ENCODE data around the gene TRIM2.
"Not testable (repeated sequence)": the region's sequence is repeated elsewhere in the genome, so short reads cannot be mapped to it uniquely, and the experiment has no call there.

The TRIM2 gene

GRCh38 chr4:153204247-153204671 is at the start of gene TRIM2:
TSS of gene TRIM2 (plus strand) at chr4:153204443. CDS start at chr4:153204531, 88 bp downstream.
- peak; percentile 83 for DNase-seq

GRCh38 chr4:153155686-153156085 is 48.6 kb upstream of the TRIM2 start:
- DNase-seq, result no peak

DNA sequence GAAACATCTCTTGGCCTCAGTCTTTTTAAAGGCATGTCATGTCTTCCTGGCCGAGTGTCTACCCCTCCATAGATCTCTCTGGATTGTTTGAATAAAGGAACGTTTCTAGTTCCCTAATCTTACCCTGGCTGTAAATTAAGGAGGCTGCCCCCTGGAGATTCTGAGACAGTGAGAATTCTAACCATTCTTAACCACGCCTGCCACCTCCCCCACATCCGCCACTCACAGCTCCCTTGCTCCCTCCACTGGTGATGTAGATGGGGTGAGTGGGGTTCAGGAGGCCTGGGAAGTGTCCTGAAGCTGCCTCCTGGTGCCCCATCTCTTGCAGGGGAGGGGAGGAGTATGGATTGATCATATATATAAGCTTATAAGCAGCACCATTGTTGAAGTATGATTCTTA is 48.0 kb upstream of the TRIM2 start:
- no peak for DNase-seq

DNA sequence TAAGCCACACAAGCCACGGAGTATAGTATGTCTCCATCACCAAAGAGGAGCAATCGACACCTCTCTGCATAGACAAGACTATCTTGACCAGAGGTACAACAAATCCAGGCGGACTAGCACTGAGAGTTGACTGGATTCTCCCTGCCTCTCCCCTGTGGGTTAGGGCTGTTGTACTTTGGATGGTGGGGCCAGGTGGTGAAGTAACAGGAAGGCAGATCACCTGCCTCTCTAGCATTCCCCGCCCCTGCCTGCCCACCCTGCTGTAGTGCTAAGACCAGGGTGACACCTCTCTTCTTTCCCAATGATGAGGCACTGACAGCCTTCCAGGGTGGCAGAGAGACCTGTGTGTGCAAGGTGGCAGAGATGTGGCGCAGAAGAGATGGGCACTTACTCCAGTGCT is 47.5 kb upstream of the TRIM2 start:
- no peak for DNase-seq

GRCh38 chr4:153159016-153159415 is 45.2 kb upstream of the TRIM2 start:
- no peak for DNase-seq

DNA sequence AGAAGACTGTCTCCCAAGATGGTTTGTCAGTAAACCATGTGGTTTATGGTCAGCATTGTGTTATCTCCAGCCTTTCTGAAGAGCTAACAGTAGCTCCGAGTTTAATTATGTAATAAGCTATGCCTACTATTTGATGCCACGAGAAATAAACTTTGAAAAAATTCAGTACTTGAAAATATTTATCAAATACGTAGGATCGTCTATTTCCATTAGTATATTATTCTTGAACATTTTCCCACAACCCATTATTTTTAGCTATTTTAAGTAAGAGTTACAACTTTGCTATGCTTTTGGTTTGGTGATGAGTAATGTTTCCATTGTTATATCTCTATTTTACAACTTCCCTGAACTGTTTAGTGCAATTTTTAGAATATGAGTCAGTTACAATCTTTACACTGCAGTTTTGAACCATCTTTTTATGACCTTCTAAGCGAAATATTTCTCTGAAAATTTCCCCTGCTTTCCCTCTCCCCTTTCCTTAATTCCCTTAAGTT is 44.5 kb upstream of the TRIM2 start:
- no peak for DNase-seq

DNA sequence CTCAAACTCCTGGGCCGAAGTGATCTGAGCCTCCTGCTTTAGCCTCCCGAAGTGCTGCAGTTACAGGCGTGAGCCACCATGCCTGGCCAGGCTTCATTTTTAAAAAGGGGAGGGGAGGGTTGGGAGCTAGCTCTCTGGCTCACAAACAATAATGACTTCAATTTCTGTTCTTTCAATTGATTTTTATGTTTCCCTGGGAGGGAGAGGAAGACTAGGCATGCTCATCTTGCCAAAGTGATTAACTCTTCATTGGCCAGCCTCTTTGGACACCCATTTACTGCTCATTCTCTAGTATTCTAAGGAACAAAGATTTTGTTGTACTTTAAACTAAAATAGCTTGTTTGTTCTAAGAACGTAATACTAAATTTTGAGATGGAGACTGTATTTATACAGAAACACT is 43.4 kb upstream of the TRIM2 start:
- DNase-seq, result no peak

DNA sequence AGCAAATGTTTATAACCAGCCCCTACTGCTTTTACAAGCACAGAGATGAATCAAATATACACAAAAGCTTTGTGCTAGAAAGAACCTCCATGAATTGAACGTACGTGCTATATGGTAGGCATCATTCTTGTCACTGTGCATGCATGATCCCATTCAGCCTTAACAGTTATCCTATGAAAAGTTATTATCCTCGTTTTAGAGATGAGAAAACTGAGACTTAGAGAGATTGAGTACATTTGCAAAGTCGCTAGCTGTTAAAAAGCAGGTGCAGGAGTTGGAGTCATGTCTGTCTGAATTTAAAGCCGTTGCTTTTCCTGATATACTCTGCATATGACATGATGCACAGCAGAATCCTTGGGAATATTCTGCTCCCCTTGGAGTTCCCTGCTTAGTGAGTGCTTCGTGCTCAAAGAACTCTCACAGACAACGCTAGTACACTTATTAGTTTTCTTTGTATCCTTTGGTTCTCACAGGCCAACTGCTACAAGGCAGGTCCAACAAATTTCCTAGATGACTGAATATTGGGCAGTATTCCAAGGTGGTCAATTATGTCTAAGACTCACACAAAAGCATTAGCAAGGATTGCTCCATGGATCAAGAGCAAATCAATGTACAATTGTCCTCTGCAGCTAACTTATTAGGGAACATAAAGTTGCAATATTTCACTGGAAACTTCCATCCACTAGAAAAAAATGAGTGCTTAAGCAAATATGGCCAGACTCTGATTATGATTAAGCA is 42.8 kb upstream of the TRIM2 start:
- no peak for DNase-seq

- not testable (repeated sequence) for DNase-seq
These were observed 39.0 kb upstream of the TRIM2 start for GRCh38 chr4:153165236-153165635.

GRCh38 chr4:153166716-153167501 is 37.3 kb upstream of the TRIM2 start:
- DNase-seq, result no peak

DNA sequence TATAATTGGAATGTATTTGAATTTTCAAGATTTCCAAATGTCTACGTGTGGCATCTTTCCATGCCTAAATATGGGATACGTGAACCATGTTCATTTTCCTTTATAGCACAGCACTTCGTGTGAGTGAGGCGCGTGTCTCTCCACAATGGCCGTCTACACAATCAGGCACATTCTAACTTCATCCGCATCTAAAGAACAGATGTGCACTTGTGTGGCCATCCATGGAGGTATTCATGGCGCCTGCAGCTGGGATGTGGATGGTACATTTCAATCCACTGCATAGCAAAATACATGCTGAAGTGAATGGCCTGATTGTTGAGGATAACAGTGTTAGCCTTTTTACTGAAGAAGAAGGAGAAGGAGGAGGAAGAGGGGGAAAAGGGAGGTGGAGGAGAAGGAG is 34.5 kb upstream of the TRIM2 start:
- no peak for DNase-seq

- no peak for DNase-seq
These were observed 33.8 kb upstream of the TRIM2 start for GRCh38 chr4:153170407-153170806.

DNA sequence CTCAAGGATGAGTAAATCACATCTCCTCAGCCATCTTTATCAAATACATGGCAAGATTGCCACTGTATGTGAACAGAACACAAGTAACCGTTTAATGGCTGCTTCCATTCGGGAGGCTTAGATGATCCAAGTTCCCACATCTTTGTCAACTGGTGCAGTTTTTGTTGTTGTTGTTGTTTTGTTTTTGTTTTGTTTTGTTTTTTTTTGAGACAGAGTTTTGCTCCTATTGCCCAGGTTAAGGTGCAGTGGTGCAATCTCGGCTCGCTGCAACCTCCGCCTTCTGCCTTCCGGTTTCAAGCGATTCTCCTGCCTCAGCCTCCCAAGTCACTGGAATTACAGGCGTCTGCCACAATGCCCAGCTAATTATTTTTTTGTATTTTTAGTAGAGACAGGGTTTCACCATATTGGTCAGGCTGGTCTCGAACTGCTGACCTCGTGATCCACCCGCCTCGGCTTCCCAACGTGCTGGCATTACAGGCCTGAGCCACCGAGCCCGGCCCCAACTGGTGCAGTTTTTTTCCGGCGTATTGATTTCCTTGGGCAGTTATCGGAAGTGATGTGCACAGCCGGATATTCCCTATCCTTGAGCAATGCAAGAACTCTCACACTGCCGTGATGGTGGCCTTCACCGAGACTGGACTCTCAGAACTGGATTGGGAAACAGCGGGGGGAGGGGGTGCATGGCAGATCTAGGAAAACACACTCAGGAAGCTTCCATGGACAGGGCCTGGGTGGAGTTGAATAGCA is 29.2 kb upstream of the TRIM2 start:
- DNase-seq, result no peak

GRCh38 chr4:153176938-153177337 is 27.3 kb upstream of the TRIM2 start:
- DNase-seq, result no peak

GRCh38 chr4:153177841-153178240 is 26.4 kb upstream of the TRIM2 start:
- DNase-seq, result no peak

DNA sequence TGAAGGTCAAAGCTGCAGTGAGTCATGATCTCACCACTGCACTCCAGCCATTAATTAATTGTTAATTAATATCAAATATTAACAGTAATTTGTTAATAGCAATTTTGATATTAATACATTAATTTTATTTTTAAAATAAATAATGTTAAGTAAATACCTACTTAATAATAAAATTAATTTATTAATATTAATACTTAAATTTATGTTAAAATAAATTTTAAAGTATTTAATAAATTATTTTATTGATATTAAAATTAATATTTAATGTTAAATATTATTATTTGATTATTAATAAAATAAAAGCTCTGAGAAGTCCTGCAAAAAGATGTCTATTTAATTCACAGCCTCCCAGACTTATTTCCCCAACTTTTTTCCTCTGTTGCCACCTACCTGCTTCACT is 25.1 kb upstream of the TRIM2 start:
- no peak for DNase-seq

DNA sequence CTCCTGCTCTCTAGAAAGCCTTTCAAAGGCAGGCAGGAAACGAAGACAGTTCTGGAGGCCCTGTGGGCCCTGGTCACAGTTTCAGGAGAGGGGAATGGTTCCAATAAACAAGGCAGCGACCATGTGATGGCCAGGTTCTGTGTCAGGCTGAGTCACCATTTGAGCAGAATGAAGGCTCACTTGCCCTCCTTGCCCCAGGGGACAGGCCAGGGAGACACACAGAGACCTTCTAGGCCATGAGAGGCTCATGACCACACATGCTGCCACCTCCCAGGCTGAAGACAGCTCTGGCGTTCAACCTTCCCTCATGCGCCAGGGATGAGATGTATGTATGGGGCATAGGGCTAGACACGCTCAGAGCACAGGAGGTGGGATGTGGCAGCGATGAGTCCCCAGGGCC is 22.9 kb upstream of the TRIM2 start:
- DNase-seq, result no peak

DNA sequence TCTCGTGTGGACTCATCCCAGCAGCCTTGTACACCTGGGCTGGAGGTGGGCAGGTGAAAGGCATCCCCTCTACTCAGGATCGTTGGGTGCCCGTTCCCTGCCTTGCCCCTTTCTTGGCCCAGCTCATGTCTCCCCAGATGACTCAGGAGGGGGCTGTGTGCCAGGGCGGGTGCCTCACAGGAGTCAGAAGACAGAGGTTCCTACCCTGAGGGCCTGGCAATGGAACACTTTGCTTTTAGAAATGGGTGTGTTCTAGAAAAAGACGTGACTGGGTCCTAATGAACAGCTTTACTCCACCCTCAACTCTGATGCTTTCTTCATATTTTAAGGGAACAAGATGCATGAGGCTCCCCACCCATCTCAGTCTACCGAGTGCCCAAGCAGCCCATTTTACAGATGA is 22.5 kb upstream of the TRIM2 start:
- DNase-seq, result no peak

- no peak for DNase-seq
These were observed 21.1 kb upstream of the TRIM2 start for GRCh38 chr4:153183146-153183545.

GRCh38 chr4:153185331-153185852 is 18.9 kb upstream of the TRIM2 start:
- no peak for DNase-seq

- no peak for DNase-seq
These were observed 18.1 kb upstream of the TRIM2 start for GRCh38 chr4:153186046-153186728.

DNA sequence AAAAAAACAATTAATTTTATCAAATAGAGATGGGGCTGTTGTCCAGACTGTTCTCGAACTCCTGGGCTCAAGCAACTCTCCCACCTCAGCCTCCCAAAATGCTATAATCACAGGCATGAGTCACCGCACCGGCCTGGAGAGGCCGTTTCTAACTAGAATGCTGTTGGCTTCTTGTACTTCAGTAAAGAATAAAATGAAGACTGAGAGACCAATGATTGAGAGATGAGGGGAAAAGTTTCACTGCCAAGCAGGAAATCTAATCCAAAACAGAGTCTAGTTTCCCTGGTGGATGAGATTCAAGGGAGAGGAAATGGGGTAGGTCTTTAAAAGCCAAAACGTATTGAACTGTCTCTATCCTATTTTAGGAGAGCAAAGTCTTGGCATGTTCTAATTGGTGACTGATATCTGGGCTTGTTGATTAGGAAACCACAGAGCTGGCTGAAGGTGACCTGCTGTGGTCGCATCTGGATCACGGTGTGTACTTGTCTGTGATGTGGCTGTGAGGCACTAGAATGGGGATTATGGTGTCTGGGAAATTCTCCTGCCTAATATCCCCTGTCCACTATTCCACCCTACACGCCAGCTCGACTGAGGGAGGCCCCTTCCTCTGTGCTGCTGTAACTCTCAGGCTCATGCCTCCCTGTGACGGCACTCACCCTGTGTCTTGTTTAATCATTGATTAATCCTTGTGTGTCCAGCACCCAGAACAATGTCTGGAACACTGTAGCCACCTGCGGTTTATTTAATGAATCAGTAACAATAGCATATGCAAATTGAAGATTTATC is 15.0 kb upstream of the TRIM2 start:
- DNase-seq, result no peak

Measured in NCI-H510A treated with DMSO at 0.1 percent for 48 hours (cell line).